ENCODE results near the gene RIMS3.
"Not testable (repeated sequence)": the region's sequence is repeated elsewhere in the genome, so short reads cannot be mapped to it uniquely, and the experiment has no call there.

The RIMS3 gene

DNA sequence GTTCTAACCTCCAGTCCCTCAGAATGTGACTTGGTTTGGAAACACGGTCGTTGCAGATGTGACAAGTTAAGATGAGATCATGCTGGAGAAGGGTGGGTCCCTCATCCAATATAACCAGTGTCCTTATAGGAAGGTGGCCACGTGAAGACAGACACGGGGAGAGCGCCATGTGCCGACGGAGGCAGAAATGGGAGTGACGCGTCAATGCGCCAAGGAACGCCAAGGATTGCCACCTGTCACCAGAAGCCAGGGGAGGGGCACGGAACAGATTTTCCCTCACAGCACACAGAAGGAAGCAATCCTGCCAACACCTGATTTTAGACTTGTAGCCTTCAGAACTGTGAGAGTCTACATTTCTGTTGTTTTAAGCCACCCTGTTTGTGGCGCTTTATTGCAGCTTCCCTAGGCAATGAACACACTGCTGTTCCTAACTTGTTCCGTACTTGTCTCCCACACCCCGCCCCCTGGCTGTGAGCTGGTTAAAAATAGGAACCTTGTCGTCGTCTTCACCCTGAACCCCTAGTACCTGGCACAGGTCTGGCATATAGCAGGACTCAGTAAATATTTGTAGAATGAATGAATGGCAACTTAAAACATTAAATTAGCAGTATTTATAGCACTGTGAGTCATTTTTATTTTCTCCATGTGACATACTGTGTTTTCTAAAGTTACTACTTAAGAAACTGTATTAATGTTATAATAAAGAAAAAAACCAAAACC lies 14.2 kb downstream of the RIMS3 start:
- no peak for DNase-seq

DNA sequence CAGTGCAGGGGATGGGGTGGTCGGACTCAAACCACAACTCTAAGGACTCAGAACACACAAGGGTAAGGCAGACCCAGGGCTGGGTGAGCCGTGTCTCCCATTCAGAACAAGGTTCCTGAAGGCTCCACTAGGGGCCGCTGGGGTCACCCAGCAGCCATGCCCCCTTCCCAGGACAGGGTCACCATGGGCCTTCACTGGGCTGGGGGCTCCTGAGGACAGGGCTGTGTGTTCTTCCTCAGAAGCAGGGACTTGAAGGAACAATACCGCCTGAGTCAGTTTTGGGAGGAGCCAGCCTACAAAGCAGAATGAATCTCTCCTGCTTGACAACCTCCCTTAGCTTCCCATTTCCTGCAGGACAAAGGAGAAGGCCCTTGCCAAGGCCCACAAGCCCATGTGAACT lies 15.4 kb downstream of the RIMS3 start:
- DNase-seq, result peak; percentile 43

DNA sequence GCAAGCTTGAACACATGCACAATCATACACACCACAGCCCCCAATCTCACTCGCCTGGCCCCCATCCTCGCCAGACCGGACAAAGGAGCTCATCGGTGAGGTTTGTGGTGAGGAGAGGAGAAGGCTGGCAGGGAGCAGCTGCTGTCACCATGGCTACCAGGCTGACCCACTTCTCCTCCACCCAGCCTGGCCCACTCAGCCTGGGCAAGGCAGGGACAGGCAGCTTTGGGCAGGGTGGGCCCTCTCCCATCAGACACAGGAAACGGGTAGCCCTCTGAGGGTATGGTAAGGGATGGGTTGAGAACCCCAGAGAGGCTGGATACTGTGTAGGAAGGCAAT lies 15.9 kb downstream of the RIMS3 start:
- no peak for DNase-seq

DNA sequence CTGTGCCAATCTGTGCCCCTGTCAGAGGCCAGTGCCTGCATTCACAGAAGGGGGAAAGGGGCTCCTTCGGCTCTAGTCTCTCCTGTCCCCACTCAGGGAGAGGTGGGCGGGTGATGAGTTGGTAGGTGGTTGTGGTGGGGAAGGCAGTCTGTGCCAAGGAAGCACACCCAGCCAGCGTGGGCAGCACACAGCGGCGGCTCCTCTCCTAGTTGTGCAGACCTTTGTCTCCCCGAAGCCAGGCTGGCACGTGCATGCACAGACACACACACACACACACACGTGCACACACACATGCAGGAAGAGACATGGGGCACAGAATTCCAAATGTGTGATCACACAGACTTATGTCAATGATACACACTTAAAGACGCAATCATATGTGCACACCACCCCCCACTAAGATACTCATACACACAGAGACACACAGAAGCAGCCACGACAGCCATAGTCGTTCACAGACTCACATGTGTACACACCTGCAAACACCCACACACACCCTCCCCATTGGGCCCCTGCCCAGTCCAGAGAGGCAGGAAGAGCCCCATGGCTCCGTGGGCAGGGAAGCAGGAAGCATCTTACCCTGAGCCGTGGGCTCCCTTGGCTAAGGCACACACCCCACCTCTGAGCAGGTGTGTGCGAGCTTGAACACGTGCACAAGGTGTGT lies 16.4 kb downstream of the RIMS3 start:
- no peak for DNase-seq

DNA sequence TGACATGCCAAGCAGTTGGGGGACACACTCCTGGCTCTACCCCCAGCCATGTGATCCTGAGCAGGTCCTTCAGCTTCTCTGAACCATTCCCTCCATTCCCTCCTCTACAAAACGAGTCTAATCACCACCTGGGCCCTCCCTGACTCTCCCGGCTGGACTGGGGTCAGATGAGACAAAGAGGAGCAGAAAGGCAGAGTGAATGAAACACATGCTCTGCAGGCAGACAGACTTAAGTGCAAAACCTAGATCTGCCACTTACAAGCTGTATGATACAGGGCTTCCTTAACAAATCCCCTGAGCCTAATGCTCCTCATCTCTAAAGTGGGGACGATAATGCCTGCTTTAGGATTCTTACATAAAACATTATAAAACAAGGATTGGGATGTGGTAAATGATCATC lies 17.3 kb downstream of the RIMS3 start:
- no peak for DNase-seq

DNA sequence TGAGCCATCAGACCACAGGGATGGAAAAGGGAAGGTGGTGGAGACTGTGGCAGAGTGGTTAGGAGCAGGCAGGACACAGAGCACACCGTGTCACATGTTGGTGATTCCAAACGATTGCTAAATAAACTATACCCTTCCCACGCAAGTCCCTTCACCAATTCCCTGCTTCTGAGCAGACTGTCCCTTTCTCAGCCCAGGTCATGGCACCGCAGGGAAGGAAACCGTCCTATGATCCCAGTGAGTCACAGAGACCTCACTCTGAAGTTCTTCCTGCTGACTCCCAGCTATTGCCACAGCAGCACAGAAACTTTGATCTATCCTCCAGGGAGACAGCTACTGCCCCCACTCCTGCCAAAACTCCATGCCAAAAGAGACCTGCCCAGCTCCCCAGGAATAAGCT lies 19.2 kb downstream of the RIMS3 start:
- DNase-seq, result no peak

DNA sequence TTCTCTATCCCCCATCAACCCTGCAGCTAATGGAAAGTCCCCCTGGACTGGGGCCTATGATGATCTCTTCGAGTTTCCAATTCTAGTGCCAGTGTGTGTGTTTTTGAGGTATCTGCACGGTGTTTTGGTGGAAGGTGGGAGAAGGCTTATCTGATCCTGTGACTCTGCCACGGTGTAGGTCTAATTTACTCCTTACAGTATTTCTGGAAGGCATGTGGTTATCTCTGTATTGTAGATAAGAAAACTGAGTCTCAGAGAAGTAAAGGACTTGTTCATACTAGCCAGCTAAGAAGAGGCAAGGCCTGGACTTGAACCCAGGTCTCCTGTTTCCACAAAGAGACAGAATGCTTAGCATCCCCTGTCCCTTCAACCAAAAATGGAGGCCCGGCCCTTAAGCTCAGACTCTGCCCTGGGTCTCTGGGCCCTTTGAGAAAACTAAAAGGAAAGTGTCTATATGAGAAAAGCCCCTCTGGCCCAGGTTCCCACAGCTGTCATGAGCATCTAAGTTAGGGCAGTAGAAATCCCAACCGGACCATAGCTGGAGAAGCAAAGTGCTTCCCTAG lies 20.3 kb downstream of the RIMS3 start:
- DNase-seq, result no peak

DNA sequence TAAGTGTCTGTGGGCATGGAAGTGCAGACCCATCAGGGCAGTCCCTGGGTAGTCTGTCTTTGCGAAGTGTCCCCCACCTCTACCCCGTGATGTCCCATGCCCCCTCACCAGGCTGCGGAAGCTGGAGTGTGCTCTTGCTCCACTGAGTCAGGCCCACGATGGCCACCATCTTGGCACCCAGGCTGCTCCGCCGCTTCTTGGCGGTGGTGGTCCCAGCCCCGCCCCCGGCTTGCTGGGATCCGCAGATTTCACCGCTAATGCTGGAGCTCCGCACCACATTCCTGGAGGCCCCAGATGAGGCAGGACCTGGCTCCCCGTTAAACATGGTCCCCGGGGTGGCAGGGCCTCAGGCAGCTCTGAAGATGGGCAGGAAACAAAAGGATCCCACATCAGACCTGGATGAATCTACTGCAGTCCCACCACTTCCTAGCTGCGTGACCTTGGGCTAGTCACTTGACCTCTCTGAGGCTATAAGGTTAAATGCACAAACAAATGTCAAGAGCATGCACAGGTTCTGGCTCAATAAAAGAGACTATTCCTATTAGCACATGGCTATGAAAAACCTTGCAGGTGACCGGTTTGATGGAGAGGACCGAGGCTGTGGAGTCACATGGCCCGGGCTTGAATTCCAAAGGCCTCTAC lies 23.8 kb downstream of the RIMS3 start:
- no peak for DNase-seq

DNA sequence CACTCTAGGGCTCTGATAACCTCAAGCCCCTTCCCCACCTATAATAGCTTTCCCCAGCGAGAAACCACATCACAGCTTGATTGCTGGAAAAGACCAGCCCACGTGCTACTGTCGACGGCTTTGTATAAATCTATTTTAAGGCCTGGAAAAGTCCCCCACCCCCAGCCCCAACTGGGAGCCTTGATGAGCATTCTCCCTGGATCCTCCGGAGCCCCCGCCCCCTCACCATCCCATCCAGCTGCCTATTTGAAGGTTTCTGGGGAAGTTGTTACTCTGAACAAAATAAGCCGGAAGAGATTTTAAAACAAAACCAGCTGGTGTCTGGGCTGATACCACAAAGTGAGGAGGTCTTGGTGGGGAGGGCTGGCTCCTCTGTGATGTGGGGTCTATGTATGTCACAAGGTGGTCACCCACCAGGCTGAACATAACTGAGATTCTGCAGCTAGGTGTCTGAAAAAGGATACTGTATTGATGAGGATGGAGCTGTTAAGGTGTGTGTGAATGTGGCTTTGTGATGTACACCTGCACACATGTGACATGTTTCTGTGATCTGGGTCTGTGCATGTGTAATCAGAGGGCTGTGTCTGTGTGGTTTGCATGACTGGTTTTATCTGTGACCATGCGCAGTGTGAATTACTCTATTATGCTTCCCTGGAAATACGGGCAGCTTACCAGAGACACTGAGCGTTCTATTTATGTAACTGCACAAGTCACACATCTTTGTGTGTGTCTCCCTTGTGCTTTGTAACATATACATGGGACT lies 25.0 kb downstream of the RIMS3 start:
- DNase-seq, result no peak

DNA sequence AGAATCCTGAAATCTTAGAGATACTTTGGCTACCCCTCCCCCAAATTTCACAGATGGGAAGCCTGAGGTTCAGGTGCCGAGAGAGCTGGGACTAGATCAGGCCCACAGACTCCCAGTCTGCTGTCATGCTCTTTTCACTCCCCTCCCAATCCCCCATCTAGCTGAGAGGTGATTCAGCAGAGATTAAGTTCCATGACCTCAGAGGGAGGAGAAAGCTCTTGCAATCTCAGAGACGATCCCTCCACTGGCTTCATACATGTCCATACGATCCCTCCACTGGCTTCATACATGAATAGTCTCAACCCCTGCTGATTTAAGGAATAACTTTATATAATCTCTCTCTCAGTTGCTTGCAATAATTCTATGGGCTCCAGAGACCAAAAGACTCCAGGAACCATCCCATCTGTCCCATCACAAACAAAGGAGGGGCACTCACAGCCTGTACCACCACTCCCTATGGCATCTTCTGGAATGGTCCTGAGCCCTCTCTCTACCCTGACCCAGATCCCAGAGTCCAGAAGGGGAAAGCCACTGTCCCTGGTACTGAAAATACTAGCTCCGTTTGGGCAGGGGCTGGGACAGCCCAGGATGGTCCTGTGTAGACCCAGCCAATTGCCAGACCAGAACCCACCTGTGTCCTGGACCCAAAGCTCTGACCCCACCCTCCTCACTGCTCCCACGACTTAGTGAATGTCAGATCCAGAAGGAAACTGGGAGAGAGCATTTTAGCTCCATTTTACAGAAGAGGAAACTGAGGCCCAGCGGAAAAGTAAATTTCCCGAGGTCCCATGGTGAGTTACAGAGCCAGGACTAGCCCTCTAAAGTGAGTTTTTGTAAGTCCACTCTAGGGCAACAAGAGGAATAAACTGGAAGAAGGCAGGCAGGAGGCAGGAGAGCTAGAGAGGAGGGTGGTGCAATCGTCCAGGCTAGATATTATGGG lies 27.1 kb downstream of the RIMS3 start:
- no peak for DNase-seq

DNA sequence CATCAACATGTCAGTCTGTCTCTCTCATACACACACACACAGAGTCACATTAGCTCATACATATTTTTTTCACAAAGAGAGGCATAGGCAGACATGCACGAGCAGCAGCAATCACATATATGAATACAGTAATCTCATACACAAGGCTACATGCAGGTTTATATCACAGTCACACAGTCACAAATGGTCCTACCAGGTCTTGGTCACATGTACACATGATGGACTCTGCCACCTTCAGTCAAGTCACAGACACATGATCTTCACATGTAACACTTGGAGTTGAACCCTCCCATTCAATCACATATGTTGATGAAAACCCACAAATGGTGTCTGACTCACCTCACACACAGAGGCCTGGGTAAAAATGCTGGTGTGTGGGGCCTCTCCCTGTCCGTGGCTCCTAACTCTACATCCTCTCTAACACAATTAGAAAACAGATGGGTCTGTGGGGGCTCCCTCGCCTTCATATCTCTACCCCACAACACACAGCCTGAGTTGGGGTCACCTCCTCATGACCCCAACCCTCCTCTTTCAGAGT lies 27.9 kb downstream of the RIMS3 start:
- DNase-seq, result no peak

DNA sequence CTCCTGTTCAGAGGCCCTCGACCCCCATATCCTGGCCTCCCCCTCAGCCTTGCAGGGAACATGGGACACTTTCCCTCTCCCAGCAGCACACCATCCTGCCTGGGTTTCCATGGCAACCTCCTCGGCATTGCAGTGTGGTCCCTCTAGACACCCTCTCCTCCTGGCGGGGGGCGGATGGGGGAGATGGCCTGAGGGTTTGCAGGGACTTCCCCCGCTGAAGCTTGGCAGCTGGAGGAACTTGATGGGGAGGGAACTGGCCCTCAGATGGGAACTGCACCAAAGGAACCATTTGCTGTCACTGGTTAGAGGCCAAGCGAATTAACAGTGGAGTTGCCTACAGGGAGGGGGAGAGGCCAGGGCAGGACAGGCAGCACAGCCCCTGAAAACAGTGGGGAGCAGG lies 28.7 kb downstream of the RIMS3 start:
- no peak for DNase-seq

DNA sequence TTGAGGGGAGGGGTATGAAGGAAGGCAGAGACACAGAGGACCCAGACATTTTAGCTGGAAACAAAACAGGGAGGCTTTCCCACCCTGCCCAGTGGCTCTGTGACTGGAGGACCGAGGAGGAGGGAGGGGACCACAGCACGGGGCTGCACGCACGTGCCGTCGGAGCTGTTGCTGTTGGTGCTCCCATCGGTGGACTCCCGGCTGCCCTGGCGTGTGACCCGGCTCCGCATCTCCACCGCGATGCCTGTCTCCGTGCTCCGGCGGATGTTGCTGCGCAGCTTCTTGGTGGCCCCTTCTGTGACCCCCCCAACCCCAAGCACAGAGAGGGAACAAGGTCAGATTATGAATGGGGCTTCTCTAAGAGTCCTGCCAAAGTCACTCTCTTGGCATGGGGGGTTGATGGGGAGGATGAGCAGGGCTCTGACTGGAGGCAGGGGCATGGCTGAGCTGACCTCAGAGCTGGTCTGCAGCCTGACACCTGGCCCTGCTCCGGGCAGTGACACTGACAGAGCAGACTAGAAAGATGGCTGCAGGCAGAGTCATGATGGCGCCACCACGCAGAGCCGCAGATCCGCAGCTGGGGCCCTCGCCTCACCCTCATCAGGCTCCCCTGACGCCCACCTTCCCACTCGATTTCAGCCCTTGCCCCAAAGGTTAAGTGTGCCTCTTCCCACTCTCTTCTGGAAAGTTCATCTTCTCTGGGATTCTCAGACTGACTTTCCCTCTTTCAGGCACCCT lies 29.6 kb downstream of the RIMS3 start:
- no peak for DNase-seq

DNA sequence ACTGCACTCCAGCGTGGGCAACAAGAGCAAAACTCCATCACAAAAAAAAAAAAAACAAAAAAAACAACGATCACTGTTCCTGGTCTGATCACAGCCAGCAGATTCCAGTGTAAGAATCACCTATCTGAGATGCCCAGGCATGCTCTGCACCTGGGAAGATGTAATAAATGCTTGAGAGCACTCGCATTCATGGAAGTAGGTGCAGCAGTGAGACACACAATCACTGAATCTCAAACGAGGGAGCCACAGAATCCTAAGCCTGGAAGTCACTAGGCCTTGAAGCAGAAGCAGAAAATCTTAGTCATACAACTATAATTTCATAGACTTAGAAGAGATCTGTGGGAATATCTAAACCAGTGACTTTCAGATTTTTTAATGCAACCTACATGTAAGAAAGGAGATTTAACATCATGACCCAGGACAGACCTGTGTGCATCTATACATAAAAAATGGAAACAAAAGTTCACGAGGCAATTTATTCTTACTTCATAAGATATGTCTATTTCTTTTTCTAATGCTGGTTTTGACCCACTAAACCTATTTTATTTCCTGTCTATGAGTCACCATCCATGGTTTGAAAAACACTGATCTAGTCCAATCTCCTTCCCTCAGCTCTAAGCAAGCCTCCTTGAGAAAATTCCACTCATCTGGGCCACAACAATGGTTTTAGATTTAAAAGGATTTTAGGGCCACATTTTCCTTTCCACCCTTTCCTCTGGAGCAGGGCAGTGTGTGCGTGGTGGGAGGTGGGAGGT lies 30.4 kb downstream of the RIMS3 start:
- no peak for DNase-seq

DNA sequence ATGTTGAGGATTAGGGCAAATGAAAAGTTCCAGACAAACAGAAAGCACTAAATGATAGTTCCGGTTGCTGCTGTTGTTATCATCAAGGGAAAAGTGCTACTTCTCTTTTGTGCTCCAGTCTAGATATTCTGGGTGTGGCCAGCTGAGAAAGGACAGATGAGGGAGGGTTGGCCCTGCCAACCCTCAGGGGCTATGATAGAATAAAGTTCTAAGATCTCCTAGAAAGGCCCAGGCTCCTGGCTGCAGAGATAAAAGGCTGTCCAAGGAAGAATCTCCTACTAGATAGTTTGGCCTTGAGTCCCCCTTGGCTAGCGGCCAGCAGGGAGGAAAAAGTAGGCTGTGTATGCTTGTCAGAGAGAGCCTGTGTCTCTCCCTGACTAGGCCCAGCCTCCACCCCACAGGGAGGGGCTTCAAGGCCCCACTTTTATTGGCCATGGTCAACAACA lies 31.5 kb downstream of the RIMS3 start:
- peak; percentile 47 for DNase-seq

DNA sequence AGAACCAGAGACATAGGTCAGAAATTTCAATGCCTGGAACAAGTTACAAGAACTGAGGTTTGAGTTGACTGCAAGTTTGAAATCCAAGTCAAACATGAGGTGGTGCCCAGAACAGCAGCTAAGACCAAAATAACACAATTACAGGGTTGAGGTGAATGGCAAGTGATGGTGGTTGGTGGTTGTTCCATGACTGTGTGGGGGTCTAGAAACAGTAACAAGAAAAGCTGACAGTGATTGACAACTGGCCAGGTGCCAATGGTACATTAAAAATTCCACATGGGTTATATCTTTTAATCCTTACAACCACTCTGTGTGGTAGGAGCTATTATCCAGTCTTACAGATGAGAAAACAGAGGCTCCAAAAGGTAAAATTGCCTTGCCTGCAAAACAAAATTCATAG lies 32.0 kb downstream of the RIMS3 start:
- DNase-seq, result no peak

DNA sequence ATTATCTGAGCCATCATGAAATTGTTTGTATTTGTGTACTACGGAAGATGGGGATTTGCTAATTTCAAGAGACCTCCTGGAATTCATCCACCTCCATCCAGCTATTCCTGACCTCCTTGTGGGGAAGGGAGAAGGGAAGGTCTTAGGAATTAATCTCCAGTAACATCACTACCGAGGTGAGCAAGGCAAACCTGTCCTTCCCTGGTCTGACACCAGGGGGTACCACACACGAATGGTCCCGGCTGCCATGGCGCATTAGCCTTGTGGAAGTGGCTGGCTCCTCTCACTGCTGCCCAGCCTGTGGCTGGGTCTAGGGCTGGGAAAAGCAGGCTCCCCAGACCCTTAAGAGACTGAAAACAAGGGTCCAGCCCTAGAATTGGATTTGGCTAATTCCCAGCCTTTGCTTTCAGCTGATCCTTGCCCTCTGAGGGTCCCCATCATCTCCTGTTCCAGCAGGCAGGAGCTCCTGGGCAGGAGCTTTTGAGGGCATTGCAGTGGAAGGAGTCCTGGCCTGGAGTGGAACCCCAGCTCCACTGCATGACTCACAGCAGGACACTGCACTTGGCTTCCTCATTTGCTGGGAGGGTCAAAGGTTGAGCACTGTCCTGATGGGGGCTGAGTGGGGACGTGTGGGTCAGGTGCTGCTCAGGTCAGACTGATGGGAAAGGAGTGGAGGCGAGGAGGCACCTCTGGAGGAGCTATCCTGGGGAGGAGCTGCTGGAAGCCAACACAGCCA lies 34.8 kb downstream of the RIMS3 start:
- peak; percentile 71 for DNase-seq

DNA sequence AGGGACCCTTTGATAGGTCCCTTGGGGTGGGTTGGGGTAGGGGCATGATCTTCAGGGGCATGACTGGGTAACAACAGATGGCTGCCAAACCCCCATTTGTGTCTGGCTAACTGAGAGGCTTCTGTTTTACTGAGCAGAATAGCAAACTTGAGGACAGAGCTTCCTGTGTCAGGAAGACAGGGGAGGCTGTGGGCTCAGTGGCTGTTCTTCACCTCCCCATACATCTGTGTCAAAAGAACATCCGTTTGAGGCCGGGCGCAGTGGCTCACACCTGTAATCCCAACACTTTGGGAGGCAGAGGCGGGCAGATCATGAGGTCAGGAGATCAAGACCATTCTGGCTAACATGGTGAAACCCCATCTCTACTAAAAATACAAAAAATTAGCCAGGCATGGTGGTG lies 35.9 kb downstream of the RIMS3 start:
- DNase-seq, result not testable (repeated sequence)

DNA sequence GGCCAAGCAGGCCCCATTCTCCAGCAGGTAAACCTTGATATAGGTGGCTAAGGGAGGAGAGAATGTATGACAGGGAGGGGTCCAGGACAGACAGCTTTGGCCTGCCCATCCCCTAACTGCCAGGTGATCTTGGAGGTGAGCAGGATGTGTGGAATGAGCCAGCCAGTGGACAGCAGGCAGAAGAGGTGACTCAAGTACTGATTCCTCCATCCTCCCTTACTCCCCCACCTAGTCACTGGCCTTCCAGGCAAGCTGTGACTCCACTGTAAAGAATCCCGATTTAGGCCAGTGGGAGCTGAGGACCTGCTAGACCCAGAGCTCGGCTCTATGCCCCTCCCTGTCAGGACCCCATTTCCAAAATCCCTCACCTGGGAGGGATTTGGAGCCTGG lies 36.6 kb downstream of the RIMS3 start:
- no peak for DNase-seq

All from RPMI8226 (cell line).